GM12872 (cell line): ENCODE results near the gene ZFR2.

Experiments used
- CTCF ChIP-seq: IDR thresholded peaks from 3 replicates; pipeline ENCODE4 v1.5.1; 2011; ENCODE audit warnings: low read depth, mild to moderate bottlenecking, low read length, moderate library complexity; ENCODE audit not compliant: insufficient read depth

The ZFR2 gene

GRCh38 chr19:3770136-3770999 lies 98.5 kb downstream of the ZFR2 start:
- no peak for TF ChIP-seq CTCF

- TF ChIP-seq CTCF, result no peak
Observed at GRCh38 chr19:3769494-3769893, 99.3 kb downstream of the ZFR2 start.

GRCh38 chr19:3768748-3769099 lies 100.1 kb downstream of the ZFR2 start:
- no peak for TF ChIP-seq CTCF

- no peak for TF ChIP-seq CTCF
Observed at GRCh38 chr19:3768015-3768747, 100.7 kb downstream of the ZFR2 start.

GRCh38 chr19:3767050-3767449 lies 101.8 kb downstream of the ZFR2 start:
- TF ChIP-seq CTCF, result no peak

- no peak for TF ChIP-seq CTCF
Observed at GRCh38 chr19:3766520-3766919, 102.3 kb downstream of the ZFR2 start.

GRCh38 chr19:3765121-3765520 lies 103.7 kb downstream of the ZFR2 start:
- no peak for TF ChIP-seq CTCF
